Activated CD4-positive, CD25-positive, alpha-beta regulatory T cell treated with anti-CD3 and anti-CD28 coated beads, Interleukin-2, amount 50 U/mL, for 16 hours (primary cell): Measurements from ENCODE around the gene NEGR1.

ENCODE experiments used
- DNase-seq: peaks from one replicate; pipeline ENCODE4 v3.0.0-alpha.2; 2020; ENCODE audit warnings: low read depth, low spot score

The NEGR1 gene

GRCh38 chr1:71393301-71393700 is 889.0 kb downstream of the NEGR1 start:
- DNase-seq: no peak

DNA sequence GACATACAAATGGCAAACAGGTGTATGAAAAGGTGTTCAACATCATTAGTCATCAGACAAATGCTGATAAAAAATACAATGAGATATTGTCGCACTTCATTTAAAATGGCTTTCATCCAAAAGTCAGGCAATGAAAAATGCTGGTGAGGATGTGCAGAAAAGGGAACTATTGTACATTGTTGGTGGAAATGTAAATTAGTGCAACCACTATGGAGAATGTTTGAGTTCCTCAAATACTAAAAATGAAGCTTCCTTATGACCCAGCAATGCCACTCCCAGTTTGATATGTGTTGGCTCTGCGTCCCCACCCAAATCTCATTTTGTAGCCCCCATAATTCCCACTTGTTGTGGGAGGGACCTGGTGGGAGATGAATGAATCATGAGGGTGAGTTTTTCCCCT is 891.8 kb downstream of the NEGR1 start:
- DNase-seq: no peak

- DNase-seq: no peak
Observed at GRCh38 chr1:71377886-71378285, 904.5 kb downstream of the NEGR1 start.

DNA sequence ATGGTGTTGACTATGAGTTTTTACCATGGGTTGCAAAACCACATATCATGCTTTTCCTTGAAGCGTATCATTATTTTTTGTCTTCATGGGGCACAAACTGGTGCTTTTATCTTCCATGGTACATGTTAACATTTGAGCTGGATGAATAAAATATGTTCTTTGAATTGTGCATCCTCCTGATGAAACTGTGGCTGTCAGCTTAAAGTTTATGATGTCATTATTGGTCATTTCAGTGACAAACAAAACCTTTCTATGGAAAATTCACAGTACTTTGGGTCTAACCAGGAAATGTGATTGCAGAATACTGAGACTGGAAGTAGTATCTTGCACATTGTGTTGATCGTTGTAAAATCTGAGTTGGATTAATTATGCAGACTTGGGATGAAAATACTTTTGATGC is 909.8 kb downstream of the NEGR1 start:
- DNase-seq: no peak

- DNase-seq: no peak
Observed at GRCh38 chr1:71371581-71371980, 910.8 kb downstream of the NEGR1 start.

GRCh38 chr1:71364236-71364635 is 918.1 kb downstream of the NEGR1 start:
- no peak for DNase-seq

DNA sequence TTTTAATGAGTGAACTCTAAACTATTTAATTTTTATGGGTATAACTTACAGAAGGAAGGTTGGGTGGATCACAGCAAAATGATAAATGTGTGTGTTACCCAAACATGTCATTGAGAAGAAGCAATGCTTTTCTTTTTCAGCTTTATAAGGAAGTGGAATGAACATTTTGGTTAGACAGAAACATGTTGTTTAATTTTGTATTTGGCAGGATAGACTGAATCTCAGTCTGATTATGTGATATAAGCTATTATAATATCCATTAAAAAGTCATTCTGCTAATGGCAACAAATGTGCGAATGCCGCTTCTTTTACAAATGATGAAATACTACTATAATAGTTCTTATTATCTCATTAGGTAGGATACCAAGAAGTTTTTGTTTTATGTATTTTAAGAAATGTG is 919.6 kb downstream of the NEGR1 start:
- DNase-seq: no peak

DNA sequence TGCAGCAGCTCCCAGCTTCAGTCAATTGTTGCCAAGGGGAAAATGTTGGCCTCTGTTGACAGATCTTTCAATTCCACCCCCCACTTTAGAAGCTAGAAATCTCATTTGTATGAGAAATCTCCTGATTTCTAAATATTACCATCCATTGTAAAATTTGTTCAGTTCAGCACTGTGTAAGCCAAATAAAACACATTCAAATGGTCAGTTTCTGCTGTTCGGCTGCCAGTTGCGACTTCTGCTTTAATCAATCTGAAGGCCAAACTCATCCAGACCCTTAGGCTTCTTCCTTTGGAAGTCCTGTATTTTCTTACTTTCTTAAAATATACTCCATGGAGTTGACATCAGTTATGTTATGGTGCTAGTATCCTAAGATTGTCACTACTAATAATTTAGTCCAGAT is 920.3 kb downstream of the NEGR1 start:
- no peak for DNase-seq

DNA sequence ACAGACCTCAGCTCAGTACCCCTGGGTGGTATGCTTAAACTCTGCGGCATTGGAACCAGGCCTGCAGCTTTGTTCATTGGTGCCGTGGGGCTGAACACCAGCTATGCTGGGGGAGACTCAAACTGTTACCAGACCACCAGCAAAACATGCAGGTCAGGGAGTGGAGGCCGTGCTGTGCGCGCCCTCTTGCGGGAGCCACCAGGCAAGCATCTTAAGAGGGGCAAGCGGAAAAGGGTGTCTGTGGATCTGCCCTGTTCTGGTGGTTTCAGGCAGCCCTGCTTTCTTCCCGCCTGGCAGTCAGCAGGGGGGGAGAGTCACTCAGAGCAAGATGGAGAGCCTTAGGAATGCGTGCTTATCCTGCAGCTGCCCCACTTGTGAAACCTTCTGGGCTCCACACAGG is 924.6 kb downstream of the NEGR1 start:
- no peak for DNase-seq

GRCh38 chr1:71351438-71351837 is 930.9 kb downstream of the NEGR1 start:
- DNase-seq: no peak

GRCh38 chr1:71350805-71351204 is 931.5 kb downstream of the NEGR1 start:
- no peak for DNase-seq

GRCh38 chr1:71350330-71350729 is 932.0 kb downstream of the NEGR1 start:
- DNase-seq: no peak
